GM18498 (cell line): ENCODE measurements around the gene CDYL.

Source experiments
- ATAC-seq: cut with Tn5 transposase; IDR thresholded peaks from one replicate; pipeline ENCODE4 v1.9.1; 2021; ENCODE audit warnings: mild to moderate bottlenecking, moderate library complexity; ENCODE audit not compliant: unreplicated experiment

Gene CDYL

GRCh38 chr6:4958624-4959023, 182.4 kb downstream of the CDYL start:
- ATAC-seq, result no peak

DNA sequence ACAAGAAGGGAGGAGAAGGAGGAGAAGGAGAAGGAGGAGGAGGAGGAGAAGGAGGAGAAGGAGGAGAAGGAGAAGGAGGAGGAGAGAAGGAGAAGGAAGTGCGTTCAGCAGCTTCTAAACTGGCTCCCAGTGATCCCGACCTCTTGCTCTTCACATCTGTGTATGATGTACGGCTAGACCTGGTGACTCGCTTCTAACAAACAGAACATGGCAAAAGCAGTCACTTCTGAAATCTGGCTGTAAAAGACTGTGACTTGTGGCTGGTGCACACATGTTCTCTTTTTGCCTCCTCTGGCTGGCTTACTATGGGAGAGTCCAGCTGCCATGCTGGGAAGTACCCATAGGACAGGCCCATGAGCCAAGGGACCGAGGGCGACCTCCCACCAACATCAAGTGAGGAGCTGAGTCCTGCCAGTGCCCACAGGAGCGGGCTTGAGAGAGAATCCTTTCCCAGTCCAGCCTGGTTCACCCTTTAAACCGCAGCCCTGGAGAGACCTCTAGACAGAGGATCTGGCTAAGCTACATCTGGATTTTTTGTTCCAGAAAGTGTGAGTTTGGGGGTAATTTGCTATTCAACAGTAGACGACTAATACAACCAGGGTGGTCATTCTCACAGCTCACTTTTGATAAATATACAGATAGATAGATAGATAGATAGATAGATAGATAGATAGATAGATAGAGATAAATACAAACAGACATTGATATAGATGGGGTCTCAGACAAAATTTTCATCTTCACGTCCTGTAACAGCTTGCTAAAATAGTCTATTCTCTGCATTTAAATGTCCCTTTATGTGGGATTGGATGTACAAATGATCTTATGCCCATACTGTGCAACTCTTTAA, 185.3 kb downstream of the CDYL start:
- no peak for ATAC-seq

GRCh38 chr6:4962905-4963304, 186.7 kb downstream of the CDYL start:
- ATAC-seq, result no peak

GRCh38 chr6:4964675-4965561, 188.7 kb downstream of the CDYL start:
- no peak for ATAC-seq

DNA sequence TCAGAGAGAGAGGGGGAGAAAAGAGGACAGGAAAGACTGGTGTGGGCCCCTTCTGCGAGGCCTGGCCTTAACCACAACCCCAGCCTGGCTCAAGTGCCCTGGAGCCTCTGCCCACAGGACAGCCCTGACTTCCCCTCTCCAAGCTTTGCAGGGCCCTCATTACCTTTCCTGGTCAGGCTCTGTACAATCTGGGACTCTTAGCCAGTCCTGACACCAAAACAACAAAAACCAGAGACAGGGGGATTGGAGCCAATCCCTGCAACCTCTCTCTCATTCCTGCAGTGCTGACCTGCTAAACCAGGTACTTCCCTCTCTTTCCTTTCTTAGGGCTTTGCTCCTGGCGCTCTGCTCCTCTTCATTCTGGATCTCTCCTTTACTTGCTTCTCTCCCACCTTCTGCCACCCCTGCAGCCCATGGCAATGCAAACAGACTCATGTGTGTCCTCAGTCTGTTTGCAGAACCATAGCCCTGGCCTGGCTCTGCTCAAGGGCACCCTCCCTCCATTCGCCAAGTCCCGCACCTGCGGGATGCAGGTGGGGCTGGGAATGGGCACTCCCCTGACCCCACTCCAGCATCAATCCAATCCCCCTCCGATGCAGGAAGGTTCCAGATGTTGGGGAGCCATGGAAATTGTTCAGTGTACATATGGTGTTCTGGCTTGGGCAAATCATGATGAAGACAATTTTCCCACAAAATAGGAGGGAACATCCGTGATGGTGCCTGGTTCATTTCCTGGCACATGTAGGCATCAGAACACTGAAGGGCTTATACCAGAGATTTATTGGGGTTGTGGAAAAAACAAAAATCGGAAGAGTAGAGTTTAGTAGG, 189.6 kb downstream of the CDYL start:
- ATAC-seq, result no peak

GRCh38 chr6:4967301-4968030, 191.3 kb downstream of the CDYL start:
- no peak for ATAC-seq

DNA sequence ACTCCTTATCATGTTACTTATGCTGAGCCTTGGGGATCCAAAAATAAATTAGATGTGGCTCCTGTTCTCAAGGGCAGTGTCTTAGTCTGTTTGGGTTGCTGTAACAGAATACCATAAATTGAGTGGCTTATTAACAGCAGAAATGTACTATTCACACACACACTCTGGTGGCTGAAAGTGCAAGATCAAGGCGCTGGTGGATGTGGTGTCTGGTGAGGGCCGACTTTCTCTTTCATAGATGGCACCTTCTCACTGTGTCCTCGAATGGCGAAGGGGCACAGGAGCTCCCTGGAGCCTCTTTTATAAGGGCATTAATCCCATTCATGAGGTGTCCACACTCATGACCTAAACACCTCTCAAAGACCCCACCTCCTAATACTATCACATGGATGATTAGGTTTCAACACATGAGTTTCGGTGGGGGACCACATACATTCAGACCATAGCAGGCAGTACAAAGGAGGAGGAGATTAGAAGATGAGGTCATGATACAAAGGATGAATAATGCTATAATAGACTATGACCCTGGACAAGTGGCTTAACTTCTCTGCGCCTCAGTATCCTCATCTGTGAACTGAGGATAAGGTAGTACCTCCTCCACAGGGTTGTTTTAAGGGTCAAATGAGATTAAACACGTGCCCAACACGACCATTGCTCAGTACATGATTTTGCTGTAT, 193.5 kb downstream of the CDYL start:
- no peak for ATAC-seq

DNA sequence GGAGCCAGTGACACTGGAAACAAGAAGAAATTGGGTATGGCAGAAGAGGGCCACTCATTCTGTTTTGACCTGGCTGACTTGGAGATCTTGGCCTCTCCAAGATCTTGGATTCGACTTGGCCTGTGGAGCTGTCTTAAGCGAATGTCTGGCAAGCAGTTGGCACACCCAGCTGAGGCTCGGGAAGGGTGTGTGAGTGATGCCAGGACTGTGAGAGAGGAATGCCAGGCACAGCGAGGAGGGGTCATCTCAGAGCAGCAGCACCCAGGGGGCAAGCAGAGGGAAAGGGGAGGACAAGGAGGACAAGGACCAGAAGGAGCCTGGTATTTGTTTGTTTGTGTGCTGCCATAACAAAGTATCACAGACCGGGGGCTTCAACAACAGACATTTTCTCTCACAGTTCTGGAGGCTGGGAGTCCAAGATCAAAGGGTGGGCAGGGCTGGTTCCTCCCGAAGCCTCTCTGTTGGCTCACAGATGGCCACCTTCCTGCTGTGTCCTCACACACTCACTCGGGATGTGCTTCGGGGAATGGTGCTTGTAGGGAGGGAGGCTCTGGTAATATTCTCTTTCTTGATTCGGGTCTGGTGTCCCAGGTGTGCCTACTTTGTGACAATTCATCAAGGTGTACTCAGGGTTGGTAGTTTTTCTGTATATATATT, 194.7 kb downstream of the CDYL start:
- no peak for ATAC-seq

DNA sequence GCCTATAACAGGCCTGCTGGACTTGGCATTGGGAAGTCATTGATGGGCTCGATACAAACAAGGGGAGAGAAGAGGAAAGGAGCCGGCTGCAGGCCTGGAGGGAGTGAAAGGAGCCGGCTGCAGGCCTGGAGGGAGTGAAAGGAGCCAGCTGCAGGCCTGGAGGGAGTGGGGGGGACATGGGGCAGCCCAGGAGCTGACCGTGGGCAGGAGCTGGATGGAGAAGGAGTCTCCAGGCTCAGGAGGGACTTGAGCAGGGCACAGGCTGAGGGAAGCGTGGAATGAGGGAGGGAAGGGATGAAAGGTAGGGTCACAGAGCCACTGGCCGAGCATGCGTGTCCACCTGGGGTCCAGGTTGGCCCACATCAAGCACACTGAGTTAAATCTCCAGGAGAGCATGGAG, 195.6 kb downstream of the CDYL start:
- ATAC-seq, result no peak

- ATAC-seq, result no peak
Observed at GRCh38 chr6:4972438-4972837, 196.2 kb downstream of the CDYL start.

GRCh38 chr6:4973415-4973814, 197.2 kb downstream of the CDYL start:
- ATAC-seq, result no peak

- no peak for ATAC-seq
Observed at GRCh38 chr6:4973982-4974745, 198.0 kb downstream of the CDYL start.

GRCh38 chr6:4974962-4975361, 198.8 kb downstream of the CDYL start:
- ATAC-seq, result no peak

- no peak for ATAC-seq
Observed at GRCh38 chr6:4975506-4975905, 199.3 kb downstream of the CDYL start.

GRCh38 chr6:4977468-4977867, 201.3 kb downstream of the CDYL start:
- ATAC-seq, result no peak

GRCh38 chr6:4979426-4979825, 203.2 kb downstream of the CDYL start:
- no peak for ATAC-seq

DNA sequence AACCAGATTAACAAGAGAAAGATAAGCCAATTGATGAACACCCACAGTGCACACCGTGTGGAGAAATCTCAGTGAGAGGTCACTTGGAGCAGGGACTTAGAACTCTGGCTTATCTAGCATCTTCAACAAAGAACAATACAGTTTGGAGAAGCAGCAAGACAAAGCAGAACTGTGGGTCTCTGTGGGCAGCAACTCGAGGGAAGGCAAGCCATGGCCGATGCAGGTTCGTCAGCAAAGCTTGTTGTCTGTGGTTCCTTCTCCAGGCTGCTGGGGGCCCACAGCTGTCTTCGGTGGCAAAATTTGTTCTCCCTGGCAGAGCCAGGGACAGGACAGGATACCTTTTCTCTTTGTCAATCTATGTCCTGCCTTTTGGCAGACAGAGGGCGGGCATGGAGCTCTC, 205.6 kb downstream of the CDYL start:
- no peak for ATAC-seq

DNA sequence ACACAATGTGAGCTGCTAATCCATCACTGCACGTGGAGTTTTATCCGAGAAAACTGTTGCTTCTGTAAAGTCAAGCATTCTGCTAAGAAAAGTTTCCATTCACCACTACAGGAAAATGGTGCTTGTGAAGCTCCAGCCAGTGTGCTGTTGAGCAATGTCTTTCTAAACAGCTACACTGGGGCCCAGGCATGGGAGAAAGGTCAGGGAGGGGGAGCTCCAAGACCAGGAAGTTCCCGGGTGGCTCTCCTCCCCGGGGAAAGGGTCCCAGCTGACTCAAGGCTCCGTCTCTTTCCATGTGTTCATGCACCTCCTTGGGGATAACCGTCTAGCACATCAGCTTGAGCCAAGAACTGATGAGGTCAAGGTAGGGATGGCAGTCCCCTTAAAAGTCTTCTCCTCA, 207.1 kb downstream of the CDYL start:
- ATAC-seq, result no peak

- ATAC-seq, result no peak
Observed at GRCh38 chr6:4986999-4987398, 210.8 kb downstream of the CDYL start.
